HG02981 (cell line): Measurements from ENCODE around the gene UBR3.
A peak's percentile ranks its signal among the peaks of the same experiment; 100 is the strongest.
"Not testable (repeated sequence)": the region's sequence is repeated elsewhere in the genome, so short reads cannot be mapped to it uniquely, and the experiment has no call there.

ENCODE experiments used
- ATAC-seq: cut with Tn5 transposase; IDR thresholded peaks from one replicate; pipeline ENCODE4 v1.9.1; 2021; ENCODE audit warnings: mild to moderate bottlenecking, moderate library complexity; ENCODE audit not compliant: unreplicated experiment

The UBR3 gene

GRCh38 chr2:169823996-169824372 is 3.3 kb upstream of the UBR3 start:
- no peak for ATAC-seq

DNA sequence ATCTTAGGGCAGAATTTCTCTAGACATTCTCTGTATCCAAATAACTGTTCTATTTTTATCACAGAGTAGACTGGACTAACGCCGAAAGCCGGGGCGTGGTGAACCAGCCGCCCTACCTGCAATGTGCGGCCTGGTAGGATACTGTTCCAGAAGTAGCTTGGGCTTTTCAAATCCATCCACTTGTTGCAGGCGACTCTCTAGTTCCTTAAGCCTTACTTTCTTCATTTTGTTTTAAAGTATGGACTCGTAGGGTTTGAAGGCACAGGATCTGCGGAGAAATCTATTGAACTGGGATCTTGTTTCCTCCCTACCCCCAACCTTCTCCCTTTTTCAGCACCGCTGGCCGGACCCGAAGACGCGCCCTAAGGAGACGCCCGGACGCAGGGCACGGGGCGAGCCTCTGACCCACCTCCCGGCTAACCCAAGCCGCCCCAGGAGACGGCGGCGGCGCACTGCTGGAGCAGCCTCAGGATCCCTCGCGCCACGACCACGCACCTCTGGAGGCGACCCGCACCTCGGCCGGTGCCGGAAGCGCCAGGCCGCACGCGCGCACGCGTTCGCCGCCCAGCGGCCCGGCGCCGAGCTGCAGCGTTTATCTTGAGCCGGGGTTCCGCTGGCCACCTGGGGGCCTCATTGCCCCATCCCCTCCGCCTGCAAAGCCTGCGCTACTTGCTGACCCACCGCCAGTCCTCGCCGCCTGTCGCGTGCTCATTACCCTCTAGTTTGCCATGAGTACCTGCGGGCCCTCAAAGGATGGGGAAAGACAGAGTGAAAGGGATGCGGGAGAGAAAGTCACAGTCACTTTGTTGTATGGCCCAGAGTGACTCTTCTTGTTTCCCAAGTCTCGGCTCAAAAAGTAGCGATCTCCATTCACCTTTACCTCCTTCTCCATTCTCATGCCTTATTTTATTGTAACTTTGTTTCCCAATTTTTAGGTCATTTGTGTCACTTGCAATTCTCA is 2.6 kb upstream of the UBR3 start, which contains the start of gene METTL5:
TSS of gene METTL5 (minus strand) at position 533 of the 961 bp plus-strand sequence. CDS start at position 225, 308 bp downstream.
- ATAC-seq = peak; percentile 58

DNA sequence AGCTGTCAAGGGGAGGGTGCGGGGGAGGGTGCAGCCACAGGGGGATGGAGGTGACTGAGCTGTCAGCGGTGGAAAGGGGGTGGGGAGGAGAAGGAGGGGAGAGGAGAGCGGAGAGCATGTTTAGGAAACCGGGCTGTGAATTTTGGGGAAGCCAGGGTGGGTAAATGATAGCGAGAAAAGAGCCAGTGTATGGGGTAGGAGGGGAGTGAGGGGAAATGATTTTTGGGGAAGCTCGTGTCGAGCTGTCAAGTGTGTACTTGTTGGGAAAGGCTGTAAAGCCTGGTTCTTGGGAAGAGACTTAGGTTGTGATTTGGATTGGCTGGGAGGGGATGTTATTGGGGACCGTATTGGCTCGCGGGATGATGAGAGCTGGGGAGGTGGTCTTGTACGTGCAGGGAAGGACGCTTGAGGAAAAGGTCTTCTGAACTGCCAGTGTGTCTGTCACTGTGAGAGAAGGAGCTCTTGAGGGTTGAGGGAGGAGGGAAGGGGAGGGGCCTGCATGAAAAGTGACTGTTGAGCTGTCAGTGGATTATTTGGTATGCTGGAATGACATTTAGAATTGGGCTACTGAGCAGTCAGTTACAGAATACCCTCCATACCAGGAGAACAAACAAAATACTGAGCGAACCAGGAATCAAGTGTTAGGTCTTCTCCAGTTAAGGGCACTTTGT is 1.0 kb downstream of the UBR3 start:
- peak; percentile 19 for ATAC-seq

DNA sequence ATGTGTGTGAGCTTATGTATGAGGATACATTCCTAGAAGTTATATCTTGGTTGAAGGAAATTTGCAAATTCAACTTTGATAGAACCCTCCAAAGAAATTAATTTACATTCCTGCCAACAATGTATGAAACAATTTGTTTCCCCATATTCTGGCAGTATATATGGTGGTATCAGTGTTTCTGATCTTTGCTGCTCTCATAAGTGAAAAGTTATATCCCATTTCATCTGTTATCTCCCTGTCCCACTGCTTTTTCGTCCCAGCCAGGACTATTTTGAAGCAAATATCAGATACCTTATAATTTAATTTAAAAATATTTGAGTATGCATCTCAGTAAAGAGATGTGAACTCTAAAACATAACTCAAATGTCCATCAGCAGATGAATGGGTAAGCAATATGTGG is 7.1 kb downstream of the UBR3 start:
- no peak for ATAC-seq

GRCh38 chr2:169838743-169839489 is 11.7 kb downstream of the UBR3 start:
- no peak for ATAC-seq

- no peak for ATAC-seq
These were observed 12.9 kb downstream of the UBR3 start for GRCh38 chr2:169839954-169840746.

- no peak for ATAC-seq
These were observed 13.5 kb downstream of the UBR3 start for GRCh38 chr2:169840747-169841142.

- not testable (repeated sequence) for ATAC-seq
These were observed 14.4 kb downstream of the UBR3 start for GRCh38 chr2:169841625-169842024.

DNA sequence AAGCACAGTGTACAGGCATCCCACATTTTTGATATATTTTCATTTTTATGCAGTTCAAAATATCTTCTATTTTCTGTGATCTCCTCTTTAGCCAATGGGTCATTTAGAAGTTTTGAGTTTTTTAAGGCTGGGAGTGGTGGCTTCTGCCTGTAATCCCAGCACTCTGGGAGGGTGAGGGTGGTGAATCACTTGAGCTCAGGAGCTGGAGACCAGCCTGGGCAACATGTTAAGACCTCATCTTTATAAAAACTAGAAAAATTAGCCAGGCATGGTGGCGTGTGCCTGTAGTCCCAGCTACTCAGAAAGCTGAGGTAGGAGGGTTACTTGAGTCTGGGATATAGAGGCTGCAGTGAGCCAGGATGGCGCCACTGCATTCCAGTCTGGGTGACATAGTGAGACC is 17.8 kb downstream of the UBR3 start:
- no peak for ATAC-seq

DNA sequence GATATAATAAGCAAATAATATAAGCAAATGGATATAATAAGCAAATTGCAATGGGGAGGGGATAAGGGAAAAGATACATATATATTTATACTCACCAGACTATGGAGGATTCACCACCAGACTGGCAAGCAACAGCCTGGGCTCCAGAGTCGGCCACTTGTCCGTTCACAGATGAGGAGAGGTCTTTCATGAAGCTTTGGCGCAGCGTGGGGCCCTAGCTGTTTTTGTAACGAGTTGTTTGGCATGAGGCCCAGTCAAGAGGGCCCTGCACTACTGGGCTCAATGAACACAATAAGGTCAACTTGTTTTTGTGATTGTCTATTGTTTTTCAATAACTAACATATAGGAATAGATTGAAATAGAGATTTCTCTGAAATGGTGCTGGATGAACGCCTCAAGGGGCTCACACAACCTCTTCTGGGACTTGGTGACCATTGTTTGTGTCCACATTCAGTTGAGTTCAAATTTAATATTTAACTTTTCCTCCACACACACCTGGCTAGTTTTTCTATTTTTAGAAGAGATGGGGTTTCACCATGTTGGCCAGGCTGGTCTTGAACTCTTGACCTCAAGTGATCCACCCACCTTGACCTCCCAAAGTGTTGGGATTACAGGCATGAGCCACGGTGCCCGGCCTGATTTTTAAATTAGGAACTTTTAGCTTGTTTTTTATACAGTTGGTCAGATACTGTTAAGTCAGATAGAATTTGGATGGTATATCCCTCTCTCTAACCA is 21.9 kb downstream of the UBR3 start:
- not testable (repeated sequence) for ATAC-seq

DNA sequence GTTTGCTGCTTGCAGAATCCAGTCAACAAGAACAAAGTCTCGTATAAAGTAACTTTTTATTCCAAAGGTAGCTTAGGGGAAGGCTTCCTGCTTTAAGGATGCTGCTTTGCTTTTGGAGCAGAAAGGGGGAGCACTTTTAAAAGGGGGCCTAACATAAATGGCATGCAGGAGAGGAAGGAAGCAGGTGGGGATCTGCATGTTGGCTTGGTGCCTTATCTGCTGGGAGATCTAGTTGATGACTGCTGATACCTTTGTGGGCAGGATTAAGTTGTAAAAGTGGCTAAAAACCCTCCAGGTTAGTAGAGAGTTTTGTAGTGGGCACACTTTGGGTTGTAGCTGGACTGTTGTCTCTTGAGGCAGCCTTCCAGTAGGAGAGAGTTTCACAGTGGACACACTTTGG is 22.5 kb downstream of the UBR3 start:
- ATAC-seq = no peak

DNA sequence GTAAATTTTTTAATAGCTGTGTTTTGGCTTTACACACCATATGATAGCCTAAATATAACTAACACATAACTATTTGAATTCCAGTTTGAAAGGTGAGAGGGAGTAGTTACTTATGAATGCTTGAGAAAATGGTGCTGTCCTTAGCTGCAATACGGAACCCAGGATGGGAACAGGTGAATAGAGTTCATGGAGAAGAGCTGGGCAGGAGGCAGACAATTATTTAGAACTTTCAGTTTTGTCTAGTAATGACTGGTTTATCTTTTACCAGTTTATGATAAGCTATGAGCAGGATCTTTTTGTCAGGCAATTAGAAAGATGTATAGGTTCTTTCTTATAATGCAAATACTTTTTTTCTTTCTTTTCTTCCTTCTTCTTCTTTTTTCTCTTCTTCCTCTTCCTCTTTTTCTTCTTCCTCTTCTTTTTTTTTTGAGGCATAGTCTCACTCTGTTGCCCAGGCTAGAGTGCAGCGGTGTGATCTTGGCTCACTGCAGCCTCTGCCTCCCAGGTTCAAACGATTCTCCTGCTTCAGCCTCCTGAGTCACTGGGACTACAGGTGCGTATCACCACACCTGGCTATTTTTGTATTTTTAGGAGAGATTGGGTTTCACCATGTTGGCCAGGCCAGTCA is 25.9 kb downstream of the UBR3 start:
- no peak for ATAC-seq

DNA sequence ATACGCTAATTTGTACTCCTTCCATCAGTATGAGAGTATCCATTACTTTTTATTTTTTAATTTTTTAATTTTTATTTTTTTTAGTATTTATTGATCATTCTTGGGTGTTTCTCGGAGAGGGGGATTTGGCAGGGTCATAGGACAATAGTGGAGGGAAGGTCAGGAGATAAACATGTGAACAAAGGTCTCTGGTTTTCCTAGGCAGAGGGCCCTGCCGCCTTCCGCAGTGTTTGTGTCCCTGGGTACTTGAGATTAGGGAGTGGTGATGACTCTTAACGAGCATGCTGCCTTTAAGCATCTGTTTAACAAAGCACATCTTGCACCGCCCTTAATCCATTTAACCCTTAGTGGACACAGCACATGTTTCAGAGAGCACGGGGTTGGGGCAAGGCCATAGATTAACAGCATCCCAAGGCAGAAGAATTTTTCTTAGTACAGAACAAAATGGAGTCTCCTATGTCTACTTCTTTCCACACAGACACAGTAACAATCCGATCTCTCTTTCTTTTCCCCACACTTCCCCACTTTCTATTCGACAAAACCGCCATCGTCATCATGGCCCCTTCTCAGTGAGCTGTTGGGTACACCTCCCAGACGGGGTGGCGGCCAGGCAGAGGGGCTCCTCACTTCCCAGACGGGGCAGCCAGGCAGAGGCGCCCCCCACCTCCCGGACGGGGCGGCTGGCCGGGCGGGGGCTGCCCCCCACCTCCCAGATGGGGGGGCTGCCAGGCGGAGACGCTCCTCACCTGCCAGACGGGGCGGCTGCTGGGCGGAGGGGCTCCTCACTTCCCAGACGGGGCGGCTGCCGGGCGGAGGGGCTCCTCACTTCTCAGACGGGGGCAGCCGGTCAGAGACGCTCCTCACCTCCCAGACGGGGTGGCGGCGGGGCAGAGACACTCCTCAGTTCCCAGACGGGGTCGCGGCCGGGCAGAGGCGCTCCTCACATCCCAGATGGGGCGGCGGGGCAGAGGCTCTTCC is 28.3 kb downstream of the UBR3 start:
- ATAC-seq = not testable (repeated sequence)

GRCh38 chr2:169859423-169859822 is 32.2 kb downstream of the UBR3 start:
- ATAC-seq = no peak

GRCh38 chr2:169860149-169860548 is 32.9 kb downstream of the UBR3 start:
- no peak for ATAC-seq

- ATAC-seq = no peak
These were observed 35.6 kb downstream of the UBR3 start for GRCh38 chr2:169862816-169863215.

DNA sequence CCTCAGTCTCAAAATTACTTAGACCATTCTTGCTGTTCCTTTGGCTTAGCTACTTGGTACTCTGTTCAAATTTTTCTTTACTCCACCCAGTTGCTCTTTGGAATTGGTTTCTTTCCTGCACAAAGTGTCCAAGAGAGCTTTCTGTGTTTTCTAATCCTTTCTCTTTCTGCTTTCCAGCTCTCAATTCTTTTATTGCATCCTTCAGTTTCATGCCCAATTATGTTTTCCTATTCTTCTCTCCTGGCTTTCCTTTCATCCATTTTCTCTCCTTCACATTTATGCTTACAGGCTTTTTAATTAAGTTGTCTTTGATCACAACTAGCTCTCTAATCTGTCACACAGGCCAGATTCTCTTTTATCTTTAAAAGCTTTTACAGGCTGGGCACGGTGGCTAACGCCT is 38.2 kb downstream of the UBR3 start:
- ATAC-seq = no peak

DNA sequence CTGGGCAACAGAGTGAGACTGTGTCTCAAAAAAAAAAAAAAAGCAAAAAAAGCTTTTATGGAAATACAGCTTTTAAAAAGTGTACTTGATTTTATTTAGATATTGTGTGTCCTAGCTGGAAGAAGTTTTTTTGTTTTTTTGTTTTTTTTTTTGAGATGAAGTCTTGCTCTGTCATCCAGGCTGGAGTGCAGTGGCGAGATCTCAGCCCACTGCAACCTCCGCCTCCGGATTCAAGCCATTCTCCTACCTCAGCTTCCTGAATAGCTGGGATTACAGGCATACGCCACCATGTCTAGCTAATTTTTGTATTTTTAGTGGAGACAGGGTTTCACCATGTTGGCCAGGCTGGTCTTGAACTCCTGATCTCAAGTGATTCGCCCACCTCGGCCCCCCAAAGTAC is 39.0 kb downstream of the UBR3 start:
- not testable (repeated sequence) for ATAC-seq
